K562 (cell line): ENCODE data around the gene SYT7. TPM values are rescaled to one million over a fixed set of nuclear protein-coding genes. Genes with fewer than 3 reads are reported as not detected.

ENCODE experiments used
- ATAC-seq: fragments of 200-7000 bp; cut with Tn5 transposase; 3 replicates; pipeline ENCODE4 v1.9.1; 2020; ENCODE audit warnings: moderate library complexity
- BruUV-seq: library from RNA; stranded (reverse); fragments of 400-500 nt; replicated peaks from 2 replicates; lab custom pipeline; 2021; lab: Mats Ljungman, UMichigan
- CTCF ChIA-PET: fragments of 300-600 bp; formaldehyde crosslinking; extraction: SDS; loops from one replicate; lab custom pipeline; 2021; ENCODE audit warnings: low intra/inter-chr PET ratio; lab: Yijun Ruan, JAX
- POLR2A ChIA-PET: fragments of 300-600, 350-650 bp; sonication (Branson Sonifier 250); formaldehyde crosslinking; extraction: SDS; loops from one replicate; lab custom pipeline; 2021; ENCODE audit warnings: antibody characterized with exemption, inconsistent platforms; lab: Yijun Ruan, JAX
- DNase-seq, 4 experiments: peaks; one replicate each; pipeline versions ENCODE4 v3.0.0 to v3.0.0-alpha.2; 2011 to 2018; ENCODE audit warnings: low spot score in 3 of 4, mixed read lengths in 3 of 4; ENCODE audit errors: extremely low read depth in 1 of 4
- FAIRE-seq: peaks from 2 replicates; lab custom pipeline; 2011; peaks lifted over from hg19 to GRCh38; lab: Jason Lieb, UNC
- H2AFZ ChIP-seq: 2 replicates; pipeline ENCODE4 v1.6.0; 2011; ENCODE audit warnings: low read depth, low read length, control low read depth, inconsistent platforms
- H3K27ac ChIP-seq: fragments of 200-600 bp; 3 replicates; pipeline ENCODE4 v1.8.0; 2011; ENCODE audit warnings: low read depth, mild to moderate bottlenecking, control low read depth, inconsistent platforms, low read length, moderate library complexity, mixed read lengths; ENCODE audit errors: extremely low read depth
- H3K27me3 ChIP-seq, 2 experiments: fragments of 300-600 bp in 1 of 2; 2 replicates in 1 of 2; 3 replicates in 1 of 2; pipeline versions ENCODE4 v1.6.0 to v1.8.0; 2011; ENCODE audit warnings: inconsistent platforms in 2 of 2, low read length in 2 of 2, mild to moderate bottlenecking in 1 of 2, mixed read lengths in 1 of 2, moderate library complexity in 1 of 2; ENCODE audit not compliant: control insufficient read depth in 2 of 2, insufficient read depth in 2 of 2
- H3K36me3 ChIP-seq: fragments of 300-600 bp; 3 replicates; pipeline ENCODE4 v1.8.0; 2011; ENCODE audit warnings: mild to moderate bottlenecking, low read length, inconsistent platforms; ENCODE audit not compliant: control insufficient read depth, insufficient read depth
- H3K4me1 ChIP-seq, 2 experiments: fragments of 200-600 bp in 1 of 2; replicated peaks in 1 of 2; 2 replicates in 1 of 2; 3 replicates in 1 of 2; pipeline versions ENCODE4 v1.5.1 to v1.8.0; 2011; ENCODE audit warnings: inconsistent platforms in 2 of 2, low read length in 2 of 2, mild to moderate bottlenecking in 1 of 2, mixed read lengths in 1 of 2, moderate library complexity in 1 of 2; ENCODE audit not compliant: control insufficient read depth in 2 of 2, insufficient read depth in 2 of 2
- H3K4me2 ChIP-seq: 2 replicates; pipeline ENCODE4 v1.6.1; 2011; ENCODE audit warnings: low read length, control low read depth, inconsistent platforms, mixed read lengths; ENCODE audit not compliant: insufficient read depth
- H3K4me3 ChIP-seq: fragments of 200-600 bp; sonication (generic), shearing (Covaris generic); 2 replicates; pipeline ENCODE4 v1.5.1; 2016; ENCODE audit warnings: control low read depth, inconsistent platforms
- H3K79me2 ChIP-seq: fragments of 200-600 bp; 3 replicates; pipeline ENCODE4 v1.8.0; 2011; ENCODE audit warnings: low read length, inconsistent platforms; ENCODE audit not compliant: control insufficient read depth, insufficient read depth
- H3K9ac ChIP-seq, 2 experiments: 2 replicates each; pipeline versions ENCODE4 v1.6.0 to v1.6.1; 2011; ENCODE audit warnings: low read depth in 2 of 2, low read length in 2 of 2, control low read depth in 1 of 2, inconsistent platforms in 1 of 2, mild to moderate bottlenecking in 1 of 2, mixed read lengths in 1 of 2; ENCODE audit not compliant: insufficient read depth in 1 of 2
- H3K9me1 ChIP-seq: one replicate; pipeline ENCODE4 v1.6.0; 2011; ENCODE audit warnings: inconsistent platforms, mild to moderate bottlenecking, low read length, moderate library complexity; ENCODE audit not compliant: control insufficient read depth, insufficient read depth
- H3K9me3 ChIP-seq: replicated peaks from 2 replicates; pipeline ENCODE4 v1.5.1; 2011; ENCODE audit warnings: low read depth, low read length, inconsistent platforms; ENCODE audit not compliant: control insufficient read depth, insufficient read depth
- H4K20me1 ChIP-seq: replicated peaks from 2 replicates; pipeline ENCODE4 v1.6.1; 2011; ENCODE audit warnings: low read length, inconsistent platforms, mixed read lengths; ENCODE audit not compliant: control insufficient read depth, insufficient read depth
- HIVEP1 ChIP-seq: fragments of 250-450 bp; sonication (Bioruptor Pico); IDR thresholded peaks from 2 replicates; pipeline ENCODE4 v1.4.0; 2020; ENCODE audit warnings: mild to moderate bottlenecking
- NR4A1 ChIP-seq, 2 experiments: fragments of 250-450 bp in 1 of 2; fragments of 450-650 bp in 1 of 2; sonication (Bioruptor Pico) in 1 of 2; IDR thresholded peaks; 2 replicates each; pipeline versions ENCODE4 v1.4.0 to v1.6.1; 2016 to 2020; ENCODE audit warnings: mild to moderate bottlenecking in 2 of 2, missing compliant biosample characterization in 1 of 2, missing genetic modification characterization in 1 of 2, moderate library complexity in 1 of 2
- POLR2A ChIP-seq: fragments of 450-650 bp; conservative IDR thresholded peaks from 2 replicates; pipeline ENCODE4 v1.6.1; 2016
- POLR2G ChIP-seq: fragments of 200-400 bp; formaldehyde crosslinking; IDR thresholded peaks from 2 replicates; pipeline ENCODE4 v1.6.1; 2017; ENCODE audit warnings: low read depth, mild to moderate bottlenecking, antibody characterized with exemption, low read length, moderate library complexity
- PURB ChIP-seq: sonication (generic); formaldehyde crosslinking; IDR thresholded peaks from 2 replicates; pipeline ENCODE4 v1.9.0; 2021; ENCODE audit warnings: low read depth, mild to moderate bottlenecking, missing genetic modification reagents
- TEAD1 ChIP-seq, 2 experiments: fragments of 450-650 bp in 1 of 2; sonication (generic) in 1 of 2; formaldehyde crosslinking; IDR thresholded peaks; 2 replicates each; pipeline versions ENCODE4 v1.4.0 to v1.8.0; 2020 to 2022; ENCODE audit warnings: mild to moderate bottlenecking in 2 of 2, missing genetic modification reagents in 1 of 2
- ZFP36 ChIP-seq: fragments of 150-350 bp; IDR thresholded peaks from 2 replicates; pipeline ENCODE4 v1.6.1; 2018; ENCODE audit warnings: low read length, low read depth; ENCODE audit not compliant: partially characterized antibody
- ZNF232 ChIP-seq: sonication (generic); formaldehyde crosslinking; IDR thresholded peaks from 2 replicates; pipeline ENCODE4 v1.8.0; 2022; ENCODE audit warnings: mild to moderate bottlenecking, missing genetic modification reagents
- ZNF436 ChIP-seq: fragments of 250-450, 450-650 bp; sonication (Bioruptor Pico); formaldehyde crosslinking; IDR thresholded peaks from 2 replicates; pipeline ENCODE4 v1.7.0; 2020; ENCODE audit warnings: mild to moderate bottlenecking
- WGBS: fragments of 100-300 bp; shearing (Covaris generic); methylation state at CpG from one replicate; pipeline ENCODE4 v1.1.6; 2016; ENCODE audit warnings: low coverage, mixed read lengths; ENCODE audit not compliant: insufficient coverage; ENCODE audit errors: missing lambda C conversion rate; 5-methylcytosine and 5-hydroxymethylcytosine counted together
- in situ Hi-C: fragments of 300-500 bp; cut with MboI; formaldehyde crosslinking; loops from 4 replicates; pipeline ENCODE4 v1.15.0; 2018; ENCODE audit warnings: inconsistent platforms, mixed read lengths
- intact Hi-C: fragments of 100-400 bp; cut with micrococcal nuclease; formaldehyde crosslinking; loops from 2 replicates; pipeline ENCODE4 v1.14.2; 2022
- polyA plus RNA-seq, 8 experiments: library from polyadenylated mRNA; depleted of rRNA in 4 of 8; stranded (reverse) in 5 of 8; unstranded in 3 of 8; fragments of >200 nt; fragmentation: Nextera tagmentation in 2 of 8; fragmentation: Illumina TruSeq in 1 of 8; extraction: Ambion mirVana in 2 of 8; extraction: Trizol in 1 of 8; gene quantifications; 2 replicates each; pipeline versions ENCODE4 v1.2.1 to v1.2.3, GENCODE V29; 2011 to 2014; ENCODE audit warnings: inconsistent platforms in 1 of 8, missing spikeins in 1 of 8
- total RNA-seq, 7 experiments: library from RNA; depleted of rRNA in 6 of 7; stranded (reverse); fragments of >200 nt in 6 of 7; fragmentation: Illumina TruSeq in 2 of 7; extraction: Trizol in 2 of 7; gene quantifications; 2 replicates each; pipeline versions ENCODE4 v1.2.1 to v1.2.3, GENCODE V29; 2011 to 2021; ENCODE audit warnings: low replicate concordance in 1 of 7

The SYT7 gene
- total and polyA plus RNA-seq, 9 of the 15 experiments (the other 6 are each of a cell fraction or from before 2014, with no cell fraction given): 0.01 to 0.51 (median 0.16) TPM; not detected in 1

GRCh38 chr11:61569018-61569417 lies 11.9 kb downstream of the SYT7 start:
- H3K4me3 ChIP-seq: no peak overlapping the region
- H3K27me3 ChIP-seq: peaks cover 0 to 35% of the 10 kb centered on the region in 2 experiments; a peak in 2 of 5 replicates
- no peak for ATAC-seq
- ChIA-PET CTCF (no interaction called here), POLR2A (interaction anchor here (0.6 kb wide), 1 partner anchor 28 kb away, joined by 3 read pairs; no protein-coding TSS in a partner anchor)
- no peaks in the 10 kb centered on the region for H3K9me3 ChIP-seq
- H2AFZ ChIP-seq: no peak overlapping the region
- intact Hi-C loops: loop anchor here (5.0 kb wide), 1 partner anchor 58 kb away; no protein-coding TSS in a partner anchor
- no peak overlapping the region for H3K4me2 ChIP-seq
- H3K4me1 ChIP-seq: peaks cover 0 to 10% of the 10 kb centered on the region in 2 experiments; a peak in 2 of 5 replicates
- H4K20me1 ChIP-seq: peaks cover 25% of the 10 kb centered on the region; the same call in 1 of the 2 replicates
- FAIRE-seq: no peak
- 2% methylated on average over 3 of the region's 3 CpGs for WGBS
- H3K36me3 ChIP-seq: no peaks in the 10 kb centered on the region
- BruUV-seq: no TSS peak
- H3K79me2 ChIP-seq: no peaks in the 10 kb centered on the region
- H3K9me1 ChIP-seq: no peaks in the 10 kb centered on the region
- no peak overlapping the region for H3K9ac ChIP-seq
- TF ChIP-seq ZNF232 (CRISPR knock-in tag): no peak
- TF ChIP-seq HIVEP1: no peak
- TF ChIP-seq ZNF436: no peak
- TF ChIP-seq POLR2G: no peak
- TF ChIP-seq TEAD1 (CRISPR knock-in tag; IDR thresholded peaks at IDR 0.05): no peak
- no peak for TF ChIP-seq NR4A1 (CRISPR knock-in tag; IDR thresholded peaks at IDR 0.05)
- TF ChIP-seq NR4A1 (tag; IDR thresholded peaks at IDR 0.05): no peak
- no peak for TF ChIP-seq PURB (CRISPR knock-in tag)
- TF ChIP-seq POLR2A: no peak
- TF ChIP-seq ZFP36: no peak
- in situ Hi-C loops: no loop called here
- DNase-seq: no peak
- no peak overlapping the region for H3K27ac ChIP-seq
